ENCODE results near the gene PLG.

GRCh38 chr6:160788806-160789205 is 86.8 kb downstream of the PLG start:
- no peak for TF ChIP-seq EZH2 (IDR thresholded peaks at IDR 0.05; ENCODE audit: low read depth)
- TF ChIP-seq CTCF (conservative IDR thresholded peaks at IDR 0.05), result no peak

Measured in PC-9 (cell line).